ENCODE results near the gene PITRM1.

Gene PITRM1

DNA sequence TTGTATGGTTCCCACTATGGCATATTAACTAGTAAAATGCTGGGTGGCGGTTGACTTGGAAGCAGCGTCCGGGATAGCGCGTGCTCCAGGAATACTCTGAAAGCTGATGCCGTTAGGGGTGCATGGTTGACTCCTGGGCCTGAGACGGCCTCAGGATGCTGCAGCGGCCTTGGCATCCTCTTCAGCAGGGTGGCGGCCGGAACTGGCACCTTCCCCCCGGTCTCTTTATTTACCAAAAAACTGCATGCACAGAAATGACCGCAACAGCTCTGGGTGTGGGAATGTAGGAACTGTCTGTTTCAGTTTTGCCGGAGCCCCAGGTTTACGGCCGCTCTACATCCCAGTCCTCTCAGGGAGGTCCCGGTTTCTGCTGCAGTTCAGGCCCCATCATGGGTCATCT, 76.4 kb downstream of the PITRM1 start:
- Histone ChIP-seq H3K27me3 (replicated peaks in 2 of 5; ENCODE audit: control insufficient read depth in 4 of 5, insufficient read depth in 5 of 5, low read length in 4 of 5) (no peaks in the 10 kb centered on the region), H3K4me1 (ENCODE audit: control extremely low read depth in 1 of 4, control insufficient read depth in 4 of 4, insufficient read depth in 4 of 4, low read length in 3 of 4) (peaks cover 7 to 44% (median 38%) of the 10 kb centered on the region in 4 experiments), H3K9me3 (ENCODE audit: control extremely low read depth in 1 of 5, control insufficient read depth in 4 of 5, insufficient read depth in 2 of 5, low read depth in 1 of 5, low read length in 4 of 5) (no peaks in the 10 kb centered on the region), H3K4me3 (ENCODE audit: control insufficient read depth in 1 of 7, extremely low read depth in 1 of 7, insufficient read depth in 4 of 7, low read depth in 2 of 7, low read length in 6 of 7) (peak overlapping the region in 4 of 7 experiments; percentile 16 to 66 (median 46)), H3K27ac (ENCODE audit: insufficient read depth in 1 of 2, low read depth in 1 of 2, low read length in 2 of 2, poor library complexity in 1 of 2, severe bottlenecking in 2 of 2) (peak overlapping the region; percentile 97 to 98), H3K36me3 (ENCODE audit: control insufficient read depth in 4 of 4, insufficient read depth in 4 of 4, low read length in 3 of 4) (peaks cover 0 to 53% (median 18%) of the 10 kb centered on the region in 4 experiments)
- peak; percentile 20 to 74 (median 61) for DNase-seq
- POLR2A ChIA-PET: interaction anchor here (1.8 to 2.0 kb wide), 2 partner anchors 24 to 28 kb away, joined by 5 to 7 read pairs; partner anchors contain the start of gene PFKP
- CTCF ChIA-PET: interaction anchor here (1.5 kb wide), 1 partner anchor 26 kb away, joined by 6 read pairs; no protein-coding TSS in a partner anchor
- WGBS (ENCODE audit: insufficient coverage): 26% methylated on average over 12 of the region's 16 CpGs

DNA sequence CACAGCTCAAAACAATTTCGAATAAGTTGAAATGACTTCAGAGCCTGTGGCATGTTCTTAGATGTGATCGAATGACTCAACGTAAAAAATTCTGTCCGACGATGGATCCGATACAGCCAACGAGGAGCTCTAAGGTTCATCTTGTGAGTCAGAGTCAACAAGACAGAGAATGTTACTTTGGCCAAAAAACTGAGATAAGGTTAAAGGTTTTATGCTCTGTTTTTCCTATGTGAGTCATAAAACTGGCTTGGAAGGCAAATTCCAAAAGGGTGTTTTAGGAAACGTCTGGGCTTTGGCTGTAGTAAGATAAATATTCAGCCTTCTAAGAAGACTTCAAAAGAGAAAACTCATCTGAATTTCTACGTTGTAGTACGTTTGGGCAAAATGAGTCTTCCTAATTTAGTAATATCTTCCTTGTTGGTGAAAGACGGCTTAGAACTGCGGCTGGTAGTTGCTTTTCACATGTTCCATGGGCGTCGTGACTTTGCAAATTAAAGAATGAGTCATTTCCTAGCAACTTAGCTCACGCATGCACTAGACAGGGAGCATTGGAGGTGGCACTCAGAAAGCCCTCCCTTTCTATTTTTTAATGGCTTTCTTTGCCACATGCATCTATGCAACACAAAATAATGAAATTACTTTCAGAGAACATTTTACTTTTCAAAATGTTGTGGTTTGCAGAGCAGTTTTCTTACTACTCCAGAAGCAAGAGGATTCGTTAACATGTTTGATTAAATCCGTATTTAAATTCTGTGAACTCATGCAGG, 77.0 kb downstream of the PITRM1 start:
- Histone ChIP-seq H3K27ac (ENCODE audit: insufficient read depth in 1 of 2, low read depth in 1 of 2, low read length in 2 of 2, poor library complexity in 1 of 2, severe bottlenecking in 2 of 2) (peak overlapping the region; percentile 97 to 98), H3K36me3 (ENCODE audit: control insufficient read depth in 4 of 4, insufficient read depth in 4 of 4, low read length in 3 of 4) (peaks cover 0 to 52% (median 13%) of the 10 kb centered on the region in 4 experiments), H3K4me1 (ENCODE audit: control extremely low read depth in 1 of 4, control insufficient read depth in 4 of 4, insufficient read depth in 4 of 4, low read length in 3 of 4) (peaks cover 7 to 49% (median 40%) of the 10 kb centered on the region in 4 experiments), H3K4me3 (ENCODE audit: control insufficient read depth in 1 of 7, extremely low read depth in 1 of 7, insufficient read depth in 4 of 7, low read depth in 2 of 7, low read length in 6 of 7) (peak overlapping the region in 6 of 7 experiments; percentile 16 to 66 (median 38)), H3K9me3 (ENCODE audit: control extremely low read depth in 1 of 5, control insufficient read depth in 4 of 5, insufficient read depth in 2 of 5, low read depth in 1 of 5, low read length in 4 of 5) (no peaks in the 10 kb centered on the region), H3K27me3 (replicated peaks in 2 of 5; ENCODE audit: control insufficient read depth in 4 of 5, insufficient read depth in 5 of 5, low read length in 4 of 5) (no peaks in the 10 kb centered on the region)
- 49% methylated on average over 14 of the region's 17 CpGs for WGBS (ENCODE audit: insufficient coverage)
- ChIA-PET CTCF (interaction anchor here (1.3 to 1.5 kb wide), 2 partner anchors 24 to 26 kb away, joined by 5 to 6 read pairs; no protein-coding TSS in a partner anchor), POLR2A (interaction anchor here (1.8 to 2.0 kb wide), 2 partner anchors 24 to 28 kb away, joined by 5 to 7 read pairs; partner anchors contain the start of gene PFKP)
- DNase-seq: peak; percentile 96 to 99 (median 98)

- WGBS (ENCODE audit: insufficient coverage): 98% methylated on average over 5 of the region's 5 CpGs
- peak overlapping the region; percentile 97 to 98 for H3K27ac ChIP-seq (ENCODE audit: insufficient read depth in 1 of 2, low read depth in 1 of 2, low read length in 2 of 2, poor library complexity in 1 of 2, severe bottlenecking in 2 of 2)
- peaks cover 0 to 49% (median 8%) of the 10 kb centered on the region in 4 experiments for H3K36me3 ChIP-seq (ENCODE audit: control insufficient read depth in 4 of 4, insufficient read depth in 4 of 4, low read length in 3 of 4)
- ChIA-PET CTCF (interaction anchor here (1.3 to 1.5 kb wide), 2 partner anchors 23 to 25 kb away, joined by 5 to 6 read pairs; no protein-coding TSS in a partner anchor), POLR2A (interaction anchor here (1.8 to 2.0 kb wide), 2 partner anchors 23 to 27 kb away, joined by 5 to 7 read pairs; partner anchors contain the start of gene PFKP)
- no peak overlapping the region for H3K4me3 ChIP-seq (ENCODE audit: control insufficient read depth in 1 of 7, extremely low read depth in 1 of 7, insufficient read depth in 4 of 7, low read depth in 2 of 7, low read length in 6 of 7)
- no peaks in the 10 kb centered on the region for H3K9me3 ChIP-seq (ENCODE audit: control extremely low read depth in 1 of 5, control insufficient read depth in 4 of 5, insufficient read depth in 2 of 5, low read depth in 1 of 5, low read length in 4 of 5)
- H3K27me3 ChIP-seq (replicated peaks in 2 of 5; ENCODE audit: control insufficient read depth in 4 of 5, insufficient read depth in 5 of 5, low read length in 4 of 5): no peaks in the 10 kb centered on the region
- DNase-seq: no peak
- peaks cover 7 to 49% (median 40%) of the 10 kb centered on the region in 4 experiments for H3K4me1 ChIP-seq (ENCODE audit: control extremely low read depth in 1 of 4, control insufficient read depth in 4 of 4, insufficient read depth in 4 of 4, low read length in 3 of 4)
These were observed 78.0 kb downstream of the PITRM1 start for GRCh38 chr10:3094609-3095036.

DNA sequence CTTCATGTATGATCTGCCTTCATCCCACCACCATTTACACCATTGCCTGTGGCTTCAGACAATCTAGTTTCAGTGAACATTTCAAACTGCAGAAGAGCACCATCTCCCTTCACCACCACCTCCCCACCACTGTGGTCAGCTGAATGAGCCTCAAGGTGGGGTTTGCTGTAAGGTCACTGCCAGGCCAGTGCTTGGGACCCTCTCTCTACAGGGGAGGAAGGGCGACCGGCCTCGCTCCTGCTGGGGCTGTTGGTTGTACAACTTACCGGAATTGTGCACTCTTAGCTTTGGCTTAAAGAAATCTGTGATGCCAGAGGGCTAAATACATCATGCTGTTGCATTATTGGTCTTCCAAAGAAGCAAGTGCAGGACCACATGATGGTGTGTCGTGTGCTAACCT, 78.6 kb downstream of the PITRM1 start:
- H3K4me1 ChIP-seq (ENCODE audit: control extremely low read depth in 1 of 4, control insufficient read depth in 4 of 4, insufficient read depth in 4 of 4, low read length in 3 of 4): peaks cover 7 to 49% (median 39%) of the 10 kb centered on the region in 4 experiments
- WGBS (ENCODE audit: insufficient coverage): 96% methylated on average over 5 of the region's 5 CpGs
- POLR2A ChIA-PET: no interaction called here

DNA sequence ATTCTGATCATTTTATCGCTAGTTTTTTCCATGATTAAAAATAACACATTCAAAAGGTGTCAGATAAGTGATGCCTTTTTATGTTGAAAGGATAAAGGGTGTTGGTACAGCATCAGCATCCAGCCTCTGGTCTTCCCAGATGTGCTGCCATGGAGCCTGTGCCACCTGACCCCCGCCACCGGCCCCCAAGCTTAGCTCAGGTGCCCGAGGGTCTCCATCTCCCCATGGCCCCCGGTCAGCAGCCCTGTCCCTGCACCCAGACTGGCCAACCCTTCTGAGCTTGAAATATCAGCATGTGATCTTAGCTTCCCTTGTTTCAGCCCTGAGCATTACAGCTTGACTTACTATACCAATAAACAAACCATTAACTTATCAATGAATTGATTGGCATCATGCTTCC, 80.7 kb downstream of the PITRM1 start:
- POLR2A ChIA-PET: no interaction called here
- H3K4me1 ChIP-seq (ENCODE audit: control extremely low read depth in 1 of 4, control insufficient read depth in 4 of 4, insufficient read depth in 4 of 4, low read length in 3 of 4): peaks cover 7 to 48% (median 35%) of the 10 kb centered on the region in 4 experiments
- no peaks in the 10 kb centered on the region for H3K9me3 ChIP-seq (ENCODE audit: control extremely low read depth in 1 of 5, control insufficient read depth in 4 of 5, insufficient read depth in 2 of 5, low read depth in 1 of 5, low read length in 4 of 5)
- no peaks in the 10 kb centered on the region for H3K27me3 ChIP-seq (replicated peaks in 2 of 5; ENCODE audit: control insufficient read depth in 4 of 5, insufficient read depth in 5 of 5, low read length in 4 of 5)
- H3K36me3 ChIP-seq (ENCODE audit: control insufficient read depth in 4 of 4, insufficient read depth in 4 of 4, low read length in 3 of 4): peaks cover 3 to 38% (median 4%) of the 10 kb centered on the region in 4 experiments
- CTCF ChIA-PET: interaction anchor here (0.8 to 1.7 kb wide), 6 partner anchors 11 to 30 kb away, joined by 3 to 6 read pairs (median 3); no protein-coding TSS in a partner anchor
- H3K4me3 ChIP-seq (ENCODE audit: control insufficient read depth in 1 of 7, extremely low read depth in 1 of 7, insufficient read depth in 4 of 7, low read depth in 2 of 7, low read length in 6 of 7): no peak overlapping the region
- no peak for DNase-seq
- peak overlapping the region in 1 of 2 experiments; percentile 54 for H3K27ac ChIP-seq (ENCODE audit: insufficient read depth in 1 of 2, low read depth in 1 of 2, low read length in 2 of 2, poor library complexity in 1 of 2, severe bottlenecking in 2 of 2)
- 94% methylated on average over 5 of the region's 5 CpGs for WGBS (ENCODE audit: insufficient coverage)

More for the DNA sequence above, 78.6 kb downstream of the PITRM1 start:
- Histone ChIP-seq H3K9me3 (ENCODE audit: control extremely low read depth in 1 of 5, control insufficient read depth in 4 of 5, insufficient read depth in 2 of 5, low read depth in 1 of 5, low read length in 4 of 5) (no peaks in the 10 kb centered on the region), H3K4me3 (ENCODE audit: control insufficient read depth in 1 of 7, extremely low read depth in 1 of 7, insufficient read depth in 4 of 7, low read depth in 2 of 7, low read length in 6 of 7) (no peak overlapping the region), H3K36me3 (ENCODE audit: control insufficient read depth in 4 of 4, insufficient read depth in 4 of 4, low read length in 3 of 4) (peaks cover 3 to 46% (median 4%) of the 10 kb centered on the region in 4 experiments), H3K27me3 (replicated peaks in 2 of 5; ENCODE audit: control insufficient read depth in 4 of 5, insufficient read depth in 5 of 5, low read length in 4 of 5) (no peaks in the 10 kb centered on the region), H3K27ac (ENCODE audit: insufficient read depth in 1 of 2, low read depth in 1 of 2, low read length in 2 of 2, poor library complexity in 1 of 2, severe bottlenecking in 2 of 2) (peak overlapping the region in 1 of 2 experiments; percentile 98)
- CTCF ChIA-PET: interaction anchor here (0.6 kb wide), 1 partner anchor 1073 kb away, joined by 3 read pairs; no protein-coding TSS in a partner anchor
- no peak for DNase-seq

DNA sequence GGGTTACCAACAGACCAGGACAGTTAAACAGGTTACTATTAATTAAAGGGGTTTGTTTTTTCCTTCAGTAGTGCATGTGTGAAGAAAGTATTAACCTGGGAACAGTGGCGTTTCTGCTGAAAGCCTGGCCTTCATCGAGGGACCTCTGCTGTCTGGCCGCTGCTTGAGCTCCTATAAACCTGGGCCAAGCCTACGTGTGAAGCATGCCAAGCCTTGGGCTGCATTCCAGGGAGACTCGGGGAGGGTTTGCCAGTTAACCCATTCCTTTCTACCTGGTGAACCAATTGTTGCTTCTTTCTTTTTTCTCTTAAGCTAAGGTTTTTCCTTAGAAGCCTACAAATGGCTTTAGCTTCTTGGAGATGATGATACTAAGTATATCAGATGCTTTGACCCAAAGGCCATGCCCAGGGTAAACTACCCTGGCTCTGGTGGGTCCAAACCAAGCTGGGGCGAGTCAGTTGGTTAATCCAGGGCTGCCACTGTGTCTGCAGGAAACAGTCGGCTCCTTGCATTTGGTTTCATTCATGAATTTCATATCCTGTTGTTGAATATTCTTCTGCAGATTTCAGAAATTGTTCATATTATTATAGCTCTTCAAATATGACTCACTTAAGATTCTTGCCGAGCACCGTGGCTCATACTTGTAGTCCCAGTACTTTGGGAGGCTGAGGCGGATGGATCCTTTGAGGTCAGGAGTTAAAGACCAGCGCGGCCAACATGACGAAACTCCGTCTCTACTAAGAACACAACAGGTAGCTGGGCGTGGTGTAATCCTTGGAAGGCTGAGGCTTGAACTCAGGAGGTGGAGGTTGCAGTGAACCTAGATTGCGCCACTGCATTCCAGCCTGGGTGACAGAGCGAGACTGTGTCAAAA, 81.4 kb downstream of the PITRM1 start:
- H3K4me3 ChIP-seq (ENCODE audit: control insufficient read depth in 1 of 7, extremely low read depth in 1 of 7, insufficient read depth in 4 of 7, low read depth in 2 of 7, low read length in 6 of 7): no peak overlapping the region
- 77% methylated on average over 12 of the region's 17 CpGs for WGBS (ENCODE audit: insufficient coverage)
- peak overlapping the region in 1 of 2 experiments; percentile 54 for H3K27ac ChIP-seq (ENCODE audit: insufficient read depth in 1 of 2, low read depth in 1 of 2, low read length in 2 of 2, poor library complexity in 1 of 2, severe bottlenecking in 2 of 2)
- peaks cover 3 to 45% (median 6%) of the 10 kb centered on the region in 4 experiments for H3K36me3 ChIP-seq (ENCODE audit: control insufficient read depth in 4 of 4, insufficient read depth in 4 of 4, low read length in 3 of 4)
- no peaks in the 10 kb centered on the region for H3K27me3 ChIP-seq (replicated peaks in 2 of 5; ENCODE audit: control insufficient read depth in 4 of 5, insufficient read depth in 5 of 5, low read length in 4 of 5)
- ChIA-PET POLR2A (interaction anchor here (0.6 to 0.8 kb wide), 2 partner anchors 23 to 1747 kb away, joined by 3 read pairs; no protein-coding TSS in a partner anchor), CTCF (interaction anchor here (0.8 to 1.5 kb wide), 5 partner anchors 10 to 31 kb away, joined by 3 to 6 read pairs (median 3); no protein-coding TSS in a partner anchor)
- peak in 2 of 3 donors; percentile 50 to 57 for DNase-seq
- H3K9me3 ChIP-seq (ENCODE audit: control extremely low read depth in 1 of 5, control insufficient read depth in 4 of 5, insufficient read depth in 2 of 5, low read depth in 1 of 5, low read length in 4 of 5): no peaks in the 10 kb centered on the region
- H3K4me1 ChIP-seq (ENCODE audit: control extremely low read depth in 1 of 4, control insufficient read depth in 4 of 4, insufficient read depth in 4 of 4, low read length in 3 of 4): peaks cover 7 to 47% (median 30%) of the 10 kb centered on the region in 4 experiments

Data from common myeloid progenitor, CD34-positive (primary cell).